ENCODE data around the gene ADCY10. TPM values are rescaled to one million over a fixed set of nuclear protein-coding genes. Genes with fewer than 3 reads are reported as not detected.

Gene ADCY10
- total RNA-seq, 1 experiment from 2014 or later, result 0.20 TPM

- no CpG with 5 or more reads among the region's 1 CpG for WGBS (ENCODE audit: extremely low coverage, insufficient read length, low lambda C conversion rate)
- Histone ChIP-seq H2BK12ac (ENCODE audit: insufficient read length, low read depth, low read length) (no peak overlapping the region), H3K23me2 (ENCODE audit: insufficient read length, low read depth, low read length, poor library complexity, severe bottlenecking) (no peaks in the 10 kb centered on the region), H4K91ac (ENCODE audit: insufficient read length, low read depth, low read length) (no peak overlapping the region), H3K56ac (ENCODE audit: insufficient read length, low read depth, low read length) (no peak overlapping the region), H4K8ac (replicated peaks; ENCODE audit: insufficient read length, low read depth, low read length) (no peak overlapping the region), H2BK120ac (ENCODE audit: low read depth, low read length, poor library complexity, severe bottlenecking) (no peak overlapping the region), H3K4me2 (ENCODE audit: insufficient read depth, insufficient read length, low read length) (no peak overlapping the region), H3K9ac (ENCODE audit: extremely low read depth, insufficient read length, low read length) (no peak overlapping the region), H3K23ac (ENCODE audit: insufficient read length, low read depth, low read length) (no peak overlapping the region), H2BK5ac (ENCODE audit: insufficient read length, low read length) (no peak overlapping the region), H3K4ac (ENCODE audit: low read depth, low read length) (no peak overlapping the region), H3K18ac (ENCODE audit: insufficient read length, low read depth, low read length) (no peak overlapping the region), H2AFZ (ENCODE audit: low read length) (no peak overlapping the region), H2AK5ac (ENCODE audit: insufficient read length, low read length) (no peak overlapping the region), H3T11ph (ENCODE audit: low read length) (no peak overlapping the region), H3K27ac (ENCODE audit: insufficient read length, low read depth, low read length) (no peak overlapping the region), H2BK15ac (ENCODE audit: low read depth, low read length) (no peak overlapping the region), H4K5ac (ENCODE audit: insufficient read length, low read depth, low read length) (no peak overlapping the region), H3K79me2 (ENCODE audit: insufficient read depth, low read length) (peaks cover 3% of the 10 kb centered on the region; the same call in 1 of the 2 replicates), H3K9me3 (ENCODE audit: control insufficient read depth, low read depth, low read length) (no peaks in the 10 kb centered on the region), H4K20me1 (ENCODE audit: control insufficient read depth, insufficient read depth, insufficient read length) (no peaks in the 10 kb centered on the region), H3K79me1 (ENCODE audit: insufficient read depth, low read depth, low read length, poor library complexity, severe bottlenecking) (no peaks in the 10 kb centered on the region), H3K4me1 (ENCODE audit: insufficient read depth, low read length) (no peaks in the 10 kb centered on the region), H3K14ac (ENCODE audit: insufficient read depth, low read length) (no peak overlapping the region), H2BK20ac (ENCODE audit: low read depth, low read length, poor library complexity, severe bottlenecking) (no peak overlapping the region), H3K27me3 (ENCODE audit: insufficient read depth, low read length) (no peaks in the 10 kb centered on the region)
- H3K27ac Mint-ChIP-seq, result no peak overlapping the region
- H3K9me3 Mint-ChIP-seq, result no peaks in the 10 kb centered on the region
- no peak overlapping the region for H3K4me3 Mint-ChIP-seq
- TF ChIP-seq CTCF (conservative IDR thresholded peaks at IDR 0.05), result no peak
- H3K36me3 Mint-ChIP-seq (ENCODE audit: insufficient read depth in 1 of 3, low read depth in 3 of 3), result peaks cover 17 to 46% (median 34%) of the 10 kb centered on the region in 3 experiments; a peak in 6 of 7 replicates
- peaks cover 16% of the 10 kb centered on the region in 2 experiments for H3K4me1 Mint-ChIP-seq
- no peak for DNase-seq
- H3K27me3 Mint-ChIP-seq (ENCODE audit: low read depth), result no peaks in the 10 kb centered on the region
These were observed 36.6 kb upstream of the ADCY10 start for GRCh38 chr1:167950569-167950968.

Data from H9 (cell line).